Vagina (tissue), 2 donors: Measurements from ENCODE around the gene FGFBP1.

Experiments
- POLR2A ChIP-seq, 2 donors: fragments of 450-650 bp; IDR thresholded peaks; one replicate each; pipeline ENCODE4 v1.6.1; 2017; ENCODE audit warnings: antibody characterized with exemption in 2 of 2, mild to moderate bottlenecking in 2 of 2, moderate library complexity in 2 of 2
- POLR2AphosphoS5 ChIP-seq, 2 donors: sonication (generic); formaldehyde crosslinking; IDR thresholded peaks; one replicate each; pipeline ENCODE4 v1.9.0; 2017; ENCODE audit warnings: antibody characterized with exemption in 2 of 2, mild to moderate bottlenecking in 2 of 2, low read depth in 1 of 2; ENCODE audit not compliant: insufficient read depth in 1 of 2
- TF ChIP-seq, protein P1 (sequence below), 3 experiments: fragments of 450-650 bp in 2 of 3; fragments of 200-600 bp in 1 of 3; sonication (generic) in 1 of 3; IDR thresholded peaks; one replicate each; pipeline ENCODE4 v1.5.1; 2017 to 2019; ENCODE audit warnings: antibody characterized with exemption in 3 of 3, mild to moderate bottlenecking in 2 of 3, moderate library complexity in 2 of 3

DNA sequence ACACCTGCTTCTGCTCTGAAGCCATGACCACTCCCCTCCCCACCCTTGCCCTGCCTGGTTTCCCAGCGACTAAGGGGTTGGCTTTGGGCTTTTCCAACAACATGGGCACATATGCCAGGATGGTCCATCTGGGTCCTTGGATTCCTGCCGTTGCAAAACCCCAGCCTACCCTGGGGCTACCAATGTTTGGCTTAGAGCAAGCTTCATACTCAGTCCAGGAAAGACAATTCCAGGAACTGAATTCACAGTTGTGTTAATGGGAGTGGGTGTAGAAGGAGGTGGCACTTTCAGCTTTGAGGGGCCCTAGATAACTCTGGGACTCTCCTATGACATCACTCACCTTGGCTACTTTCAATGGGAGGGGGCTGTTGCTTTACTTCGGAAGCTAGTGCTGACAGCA is 9.0 kb downstream of the FGFBP1 start:
- TF ChIP-seq, protein P1, sequence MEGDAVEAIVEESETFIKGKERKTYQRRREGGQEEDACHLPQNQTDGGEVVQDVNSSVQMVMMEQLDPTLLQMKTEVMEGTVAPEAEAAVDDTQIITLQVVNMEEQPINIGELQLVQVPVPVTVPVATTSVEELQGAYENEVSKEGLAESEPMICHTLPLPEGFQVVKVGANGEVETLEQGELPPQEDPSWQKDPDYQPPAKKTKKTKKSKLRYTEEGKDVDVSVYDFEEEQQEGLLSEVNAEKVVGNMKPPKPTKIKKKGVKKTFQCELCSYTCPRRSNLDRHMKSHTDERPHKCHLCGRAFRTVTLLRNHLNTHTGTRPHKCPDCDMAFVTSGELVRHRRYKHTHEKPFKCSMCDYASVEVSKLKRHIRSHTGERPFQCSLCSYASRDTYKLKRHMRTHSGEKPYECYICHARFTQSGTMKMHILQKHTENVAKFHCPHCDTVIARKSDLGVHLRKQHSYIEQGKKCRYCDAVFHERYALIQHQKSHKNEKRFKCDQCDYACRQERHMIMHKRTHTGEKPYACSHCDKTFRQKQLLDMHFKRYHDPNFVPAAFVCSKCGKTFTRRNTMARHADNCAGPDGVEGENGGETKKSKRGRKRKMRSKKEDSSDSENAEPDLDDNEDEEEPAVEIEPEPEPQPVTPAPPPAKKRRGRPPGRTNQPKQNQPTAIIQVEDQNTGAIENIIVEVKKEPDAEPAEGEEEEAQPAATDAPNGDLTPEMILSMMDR (IDR thresholded peaks at IDR 0.05), result no peak
- no peak for TF ChIP-seq POLR2AphosphoS5 (IDR thresholded peaks at IDR 0.05; ENCODE audit: insufficient read depth in 1 of 2, low read depth in 1 of 2)
- TF ChIP-seq POLR2A (IDR thresholded peaks at IDR 0.05), result no peak
